ENCODE measurements around the gene RDH8.

The RDH8 gene

GRCh38 chr19:10013316-10013715 lies at the start of gene RDH8:
RDH8 (plus strand) TSS chr19:10013483; CDS start chr19:10013498, 15 bp downstream.
- DNase-seq (ENCODE audit: low read depth in 2 of 2, low spot score in 1 of 2), result no peak

- DNase-seq (ENCODE audit: low read depth in 2 of 2, low spot score in 1 of 2), result no peak
These were observed 47.3 kb upstream of the RDH8 start for GRCh38 chr19:9966024-9966423.

GRCh38 chr19:9966448-9966847 lies 46.8 kb upstream of the RDH8 start:
- DNase-seq (ENCODE audit: low read depth in 2 of 2, low spot score in 1 of 2), result no peak

GRCh38 chr19:9967326-9967725 lies 46.0 kb upstream of the RDH8 start:
- no peak for DNase-seq (ENCODE audit: low read depth in 2 of 2, low spot score in 1 of 2)

GRCh38 chr19:9968820-9969687 lies 44.2 kb upstream of the RDH8 start:
- DNase-seq (ENCODE audit: low read depth in 2 of 2, low spot score in 1 of 2), result no peak

GRCh38 chr19:9969688-9969975 lies 43.7 kb upstream of the RDH8 start:
- DNase-seq (ENCODE audit: low read depth in 2 of 2, low spot score in 1 of 2), result no peak

GRCh38 chr19:9970481-9970880 lies 42.8 kb upstream of the RDH8 start:
- DNase-seq (ENCODE audit: low read depth in 2 of 2, low spot score in 1 of 2), result no peak

- DNase-seq (ENCODE audit: low read depth in 2 of 2, low spot score in 1 of 2), result no peak
These were observed 42.0 kb upstream of the RDH8 start for GRCh38 chr19:9971166-9971897.

GRCh38 chr19:9972103-9972502 lies 41.2 kb upstream of the RDH8 start:
- no peak for DNase-seq (ENCODE audit: low read depth in 2 of 2, low spot score in 1 of 2)

GRCh38 chr19:9981406-9982260 lies 31.6 kb upstream of the RDH8 start:
- DNase-seq (ENCODE audit: low read depth in 2 of 2, low spot score in 1 of 2), result no peak

- no peak for DNase-seq (ENCODE audit: low read depth in 2 of 2, low spot score in 1 of 2)
These were observed 26.4 kb upstream of the RDH8 start for GRCh38 chr19:9986787-9987281.

GRCh38 chr19:9989504-9989903 lies 23.8 kb upstream of the RDH8 start:
- DNase-seq (ENCODE audit: low read depth in 2 of 2, low spot score in 1 of 2), result no peak

- DNase-seq (ENCODE audit: low read depth in 2 of 2, low spot score in 1 of 2), result no peak
These were observed 21.7 kb upstream of the RDH8 start for GRCh38 chr19:9991425-9992191.

- no peak for DNase-seq (ENCODE audit: low read depth in 2 of 2, low spot score in 1 of 2)
These were observed 18.2 kb upstream of the RDH8 start for GRCh38 chr19:9995084-9995483.

GRCh38 chr19:9995999-9996398 lies 17.3 kb upstream of the RDH8 start:
- no peak for DNase-seq (ENCODE audit: low read depth in 2 of 2, low spot score in 1 of 2)

- DNase-seq (ENCODE audit: low read depth in 2 of 2, low spot score in 1 of 2), result no peak
These were observed 16.7 kb upstream of the RDH8 start for GRCh38 chr19:9996541-9996940.

- DNase-seq (ENCODE audit: low read depth in 2 of 2, low spot score in 1 of 2), result peak; percentile 16 to 31
These were observed 13.0 kb upstream of the RDH8 start for GRCh38 chr19:10000171-10000826.

- DNase-seq (ENCODE audit: low read depth in 2 of 2, low spot score in 1 of 2), result no peak
These were observed 11.4 kb upstream of the RDH8 start for GRCh38 chr19:10001899-10002298.

- no peak for DNase-seq (ENCODE audit: low read depth in 2 of 2, low spot score in 1 of 2)
These were observed 10.0 kb upstream of the RDH8 start for GRCh38 chr19:10003271-10003670.

- no peak for DNase-seq (ENCODE audit: low read depth in 2 of 2, low spot score in 1 of 2)
These were observed 8.7 kb upstream of the RDH8 start for GRCh38 chr19:10004617-10005016.
